Heart left ventricle (tissue), 16 donors: ENCODE data around the gene MN1. TPM values are rescaled to one million over a fixed set of nuclear protein-coding genes. Genes with fewer than 3 reads are reported as not detected.
A peak's percentile ranks its signal among the peaks of the same experiment; 100 is the strongest.

Experiments used
- ATAC-seq, 4 donors: fragments of 200-7000 bp; cut with Tn5 transposase; one replicate each; pipeline ENCODE4 v1.9.1; 2020 to 2022; ENCODE audit warnings: moderate library complexity in 4 of 4, mild to moderate bottlenecking in 3 of 4, moderate number of reproducible peaks in 1 of 4
- DNase-seq, 5 donors: peaks; one replicate each; pipeline ENCODE4 v3.0.0-alpha.2; 2020
- H3K27ac ChIP-seq, 12 donors: fragments of 200-600 bp; sonication (generic) in 4 of 12; one replicate each; pipeline versions ENCODE4 v1.5.0 to v1.8.0; 2016 to 2022; ENCODE audit warnings: mild to moderate bottlenecking in 2 of 12
- H3K27me3 ChIP-seq, 9 donors: fragments of 200-600 bp; sonication (generic) in 2 of 9; one replicate each; pipeline versions ENCODE4 v1.5.1 to v1.8.0; 2016 to 2022; ENCODE audit warnings: mild to moderate bottlenecking in 3 of 9
- H3K36me3 ChIP-seq, 9 donors: fragments of 200-600 bp; sonication (generic) in 2 of 9; one replicate each; pipeline versions ENCODE4 v1.5.0 to v1.8.0; 2018 to 2022; ENCODE audit warnings: mild to moderate bottlenecking in 2 of 9
- H3K4me1 ChIP-seq, 12 donors: fragments of 200-600 bp; sonication (generic) in 4 of 12; one replicate each; pipeline versions ENCODE4 v1.5.0 to v1.8.0; 2016 to 2022; ENCODE audit warnings: mild to moderate bottlenecking in 3 of 12
- H3K4me3 ChIP-seq, 12 donors: fragments of 200-600 bp; sonication (generic) in 4 of 12; one replicate each; pipeline versions ENCODE4 v1.5.0 to v1.8.0; 2017 to 2022; ENCODE audit warnings: mild to moderate bottlenecking in 9 of 12, moderate library complexity in 4 of 12
- H3K9me3 ChIP-seq, 12 donors: fragments of 200-600 bp; sonication (generic) in 4 of 12; one replicate each; pipeline versions ENCODE4 v1.5.0 to v1.8.0; 2016 to 2022; ENCODE audit warnings: mild to moderate bottlenecking in 1 of 12
- POLR2A ChIP-seq, 2 donors: fragments of 450-650 bp; IDR thresholded peaks; one replicate each; pipeline ENCODE4 v1.6.1; 2017; ENCODE audit warnings: antibody characterized with exemption in 2 of 2, mild to moderate bottlenecking in 2 of 2, moderate library complexity in 2 of 2
- WGBS, 4 donors: extraction: QIAGEN DNeasy Blood & Tissue Kit in 2 of 4; methylation state at CpG; one replicate each; pipeline versions ENCODE4 v1.1.5 to v1.1.7; 2013 to 2018; 5-methylcytosine and 5-hydroxymethylcytosine counted together
- intact Hi-C, 10 donors: fragments of 100-400 bp; cut with DNase I; formaldehyde crosslinking; loops; one replicate each; pipeline versions ENCODE4 v1.11.1 to v1.14.2; 2022
- polyA plus RNA-seq, 2 donors: library from polyadenylated mRNA; stranded (reverse); fragments of 200-250 nt; gene quantifications; one replicate each; pipeline ENCODE4 v1.2.3, GENCODE V29; 2013
- total RNA-seq, 9 donors: library from RNA; depleted of rRNA in 2 of 9; stranded (reverse); fragments of >200 nt in 2 of 9; fragmentation: NEBNext Ultra II Directional in 3 of 9; extraction: Animal tissue kit (Norgen Biotek cat#: 25700) in 3 of 9; gene quantifications; one replicate each; pipeline versions ENCODE4 v1.1.0 to v1.2.4, GENCODE V29; 2016 to 2023
- TF ChIP-seq, protein P1 (sequence below), 12 donors: fragments of 200-600 bp; sonication (generic) in 4 of 12; IDR thresholded peaks; one replicate each; pipeline versions ENCODE4 v1.5.0 to v1.8.0; 2018 to 2022; ENCODE audit warnings: antibody characterized with exemption in 12 of 12, mild to moderate bottlenecking in 5 of 12
- donor health status: ischemic (EF 13 %, LVEDD 7.1; RV severe dilation, severe dysfunction).
- donor health status: healthy with polysubstance abuse.
- donor health status: DM: no; HTN: yes; CAD: no.
- donor health status: DM: no; HTN: no; CAD: no.
- donor health status: ischemic (EF 25% LVEDD 6.9; RV normal size, moderate dysfunction).
- donor health status: ischemic (EF 25% LVEDD 5.7; RV mildly dilated, moderate dysfunction).
- donor health status: healthy.
- donor health status: DM: yes; HTN: yes; CAD: no.
- donor health status: ischemic (EF 35%, LVEDD 5.7; RV mildly dilated, moderate dysfunction).
- donor health status: nonischemic (EF 11% LVEDD 7.7; RV severe dilation, severe dysfunction).
- donor health status: DM: yes; HTN: yes; CAD: no.
- donor health status: PGD.
- donor health status: ischemic (EF 29% LVEDD 5.4; RV normal size, mild dysfunction).
- donor health status: nonischemic (EF 23%, LVEDD 6.1; RV moderate dilation, normal function).

MN1 gene
- total and polyA plus RNA-seq, 11 donors, result 1.7 to 10.3 (median 4.9) TPM

- intact Hi-C loops, result loop anchor here in 2 of 10 donors (10.0 kb wide), 2 partner anchors 134 to 164 kb away; no protein-coding TSS in a partner anchor
- H3K9me3 ChIP-seq, result no peaks in the 10 kb centered on the region
- peak overlapping the region in 9 of 12 donors; percentile 55 to 95 (median 85) for H3K27ac ChIP-seq
- ATAC-seq, result no peak
- H3K27me3 ChIP-seq, result peaks cover 0 to 40% (median 10%) of the 10 kb centered on the region in 9 donors
- DNase-seq, result no peak
- H3K4me3 ChIP-seq, result peak overlapping the region; percentile 29 to 95 (median 80)
- H3K36me3 ChIP-seq, result peaks cover 0 to 9% (median 0%) of the 10 kb centered on the region in 9 donors
- 30 to 43% (median 39%) methylated on average over 10 to 44 of the region's 44 CpGs for WGBS, 4 donors
- TF ChIP-seq POLR2A (IDR thresholded peaks at IDR 0.05), result no peak
- TF ChIP-seq, protein P1, sequence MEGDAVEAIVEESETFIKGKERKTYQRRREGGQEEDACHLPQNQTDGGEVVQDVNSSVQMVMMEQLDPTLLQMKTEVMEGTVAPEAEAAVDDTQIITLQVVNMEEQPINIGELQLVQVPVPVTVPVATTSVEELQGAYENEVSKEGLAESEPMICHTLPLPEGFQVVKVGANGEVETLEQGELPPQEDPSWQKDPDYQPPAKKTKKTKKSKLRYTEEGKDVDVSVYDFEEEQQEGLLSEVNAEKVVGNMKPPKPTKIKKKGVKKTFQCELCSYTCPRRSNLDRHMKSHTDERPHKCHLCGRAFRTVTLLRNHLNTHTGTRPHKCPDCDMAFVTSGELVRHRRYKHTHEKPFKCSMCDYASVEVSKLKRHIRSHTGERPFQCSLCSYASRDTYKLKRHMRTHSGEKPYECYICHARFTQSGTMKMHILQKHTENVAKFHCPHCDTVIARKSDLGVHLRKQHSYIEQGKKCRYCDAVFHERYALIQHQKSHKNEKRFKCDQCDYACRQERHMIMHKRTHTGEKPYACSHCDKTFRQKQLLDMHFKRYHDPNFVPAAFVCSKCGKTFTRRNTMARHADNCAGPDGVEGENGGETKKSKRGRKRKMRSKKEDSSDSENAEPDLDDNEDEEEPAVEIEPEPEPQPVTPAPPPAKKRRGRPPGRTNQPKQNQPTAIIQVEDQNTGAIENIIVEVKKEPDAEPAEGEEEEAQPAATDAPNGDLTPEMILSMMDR (IDR thresholded peaks at IDR 0.05), result no peak
- peaks cover 0 to 64% (median 21%) of the 10 kb centered on the region in 12 donors for H3K4me1 ChIP-seq
These were observed 3.0 kb downstream of the MN1 start for GRCh38 chr22:27798511-27799014.

DNA sequence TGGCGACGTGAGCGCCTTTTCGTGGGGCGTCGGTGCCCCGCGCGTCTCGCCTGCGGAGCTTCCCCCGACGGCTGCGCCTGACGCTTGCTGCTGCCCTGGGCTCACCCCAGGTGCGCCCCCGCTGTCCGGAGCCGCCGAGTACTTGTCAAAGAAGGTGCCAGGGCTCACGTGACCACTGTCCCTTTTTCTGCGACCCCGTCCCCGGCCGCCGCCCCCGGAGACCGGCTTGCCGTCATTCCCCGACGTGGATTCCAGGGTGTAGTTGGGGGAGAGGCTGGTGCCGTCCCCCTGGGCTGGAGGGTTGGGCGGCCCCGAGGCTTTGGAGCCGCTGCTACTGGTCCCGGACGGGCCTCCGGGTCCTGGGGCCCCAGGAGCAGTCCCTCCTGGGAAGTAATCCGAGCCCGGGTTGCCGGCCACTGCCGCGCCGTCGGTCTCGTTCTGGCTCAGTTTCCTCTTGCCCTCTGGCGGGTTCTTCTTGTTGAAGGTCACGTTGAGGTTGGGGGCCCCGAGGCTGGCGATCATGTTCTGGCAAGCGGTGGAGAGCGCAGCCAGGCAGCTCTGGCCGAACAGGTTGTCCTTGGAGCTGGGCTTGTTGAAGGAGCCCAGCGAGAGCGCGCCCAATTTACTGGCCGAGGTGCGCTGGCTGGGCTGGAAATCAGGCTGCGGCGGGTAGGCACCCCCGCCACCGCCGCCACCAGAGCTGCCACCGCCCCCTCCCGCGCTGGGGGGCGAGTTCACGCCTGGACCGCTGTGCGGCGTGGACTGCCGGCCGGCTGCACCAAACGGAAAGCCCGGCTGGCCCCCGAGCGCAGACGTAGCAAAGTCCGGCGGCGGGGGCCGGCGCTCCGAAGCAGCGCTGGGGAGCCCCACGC lies 3.8 kb downstream of the MN1 start:
- peaks cover 0 to 9% (median 0%) of the 10 kb centered on the region in 9 donors for H3K36me3 ChIP-seq
- no peak for ATAC-seq
- no peaks in the 10 kb centered on the region for H3K9me3 ChIP-seq
- intact Hi-C loops, result loop anchor here in 2 of 10 donors (10.0 kb wide), 2 partner anchors 133 to 163 kb away; no protein-coding TSS in a partner anchor
- H3K27ac ChIP-seq, result peak overlapping the region in 10 of 12 donors; percentile 18 to 95 (median 78)
- DNase-seq, result peak in 1 of 5 donors; percentile 61
- H3K4me1 ChIP-seq, result peaks cover 0 to 62% (median 21%) of the 10 kb centered on the region in 12 donors
- no peak for TF ChIP-seq POLR2A (IDR thresholded peaks at IDR 0.05)
- TF ChIP-seq, protein P1 (IDR thresholded peaks at IDR 0.05), result no peak
- peaks cover 0 to 40% (median 10%) of the 10 kb centered on the region in 9 donors for H3K27me3 ChIP-seq
- peak overlapping the region; percentile 29 to 95 (median 80) for H3K4me3 ChIP-seq
- WGBS, 4 donors, result 36 to 51% (median 43%) methylated on average over 39 to 86 of the region's 86 CpGs

GRCh38 chr22:27796829-27797519 lies 4.6 kb downstream of the MN1 start:
- peak in 2 of 5 donors; percentile 28 to 61 for DNase-seq

More at GRCh38 chr22:27796829-27797519, 4.6 kb downstream of the MN1 start:
- peak overlapping the region in 11 of 12 donors; percentile 29 to 95 (median 83) for H3K4me3 ChIP-seq
- H3K36me3 ChIP-seq, result peaks cover 0 to 9% (median 0%) of the 10 kb centered on the region in 9 donors
- no peaks in the 10 kb centered on the region for H3K9me3 ChIP-seq
- intact Hi-C loops, result loop anchor here in 2 of 10 donors (10.0 kb wide), 2 partner anchors 132 to 162 kb away; no protein-coding TSS in a partner anchor
- peak overlapping the region in 11 of 12 donors; percentile 3 to 95 (median 72) for H3K27ac ChIP-seq
- no peak for TF ChIP-seq POLR2A (IDR thresholded peaks at IDR 0.05)
- TF ChIP-seq, protein P1 (IDR thresholded peaks at IDR 0.05), result no peak
- ATAC-seq, result no peak
- H3K4me1 ChIP-seq, result peaks cover 0 to 55% (median 16%) of the 10 kb centered on the region in 12 donors
- 48 to 64% (median 61%) methylated on average over 37 to 55 of the region's 55 CpGs for WGBS, 4 donors
- peaks cover 0 to 40% (median 10%) of the 10 kb centered on the region in 9 donors for H3K27me3 ChIP-seq
